NB4 (cell line): ENCODE results near the gene CARMIL1.

Experiments used
- DNase-seq: peaks from one replicate; pipeline ENCODE4 v3.0.0; 2010; ENCODE audit warnings: low read depth
- H3K4me3 ChIP-seq: one replicate; pipeline ENCODE4 v1.5.1; 2011; ENCODE audit warnings: mild to moderate bottlenecking, low read depth, low read length, moderate library complexity
- CTCF ChIP-seq: IDR thresholded peaks from one replicate; pipeline ENCODE4 v1.5.1; 2012; ENCODE audit warnings: low read depth, low read length
- MAX ChIP-seq: IDR thresholded peaks from 2 replicates; pipeline ENCODE4 v1.6.1; 2011; ENCODE audit warnings: low read depth, low read length
- MYC ChIP-seq: IDR thresholded peaks from 2 replicates; pipeline ENCODE4 v1.6.1; 2011; ENCODE audit warnings: low read depth, low read length
- POLR2A ChIP-seq: IDR thresholded peaks from 2 replicates; pipeline ENCODE4 v1.6.1; 2011; ENCODE audit warnings: mild to moderate bottlenecking; ENCODE audit not compliant: insufficient read length; ENCODE audit errors: extremely low read depth

The CARMIL1 gene

GRCh38 chr6:25277386-25277785 lies 1.8 kb upstream of the CARMIL1 start:
- no peak overlapping the region for H3K4me3 ChIP-seq
- no peak for TF ChIP-seq MYC
- no peak for TF ChIP-seq CTCF
- no peak for TF ChIP-seq POLR2A
- no peak for TF ChIP-seq MAX
- DNase-seq = no peak

GRCh38 chr6:25277857-25278256 lies 1.3 kb upstream of the CARMIL1 start:
- no peak overlapping the region for H3K4me3 ChIP-seq
- no peak for TF ChIP-seq MYC
- no peak for TF ChIP-seq CTCF
- no peak for TF ChIP-seq POLR2A
- no peak for TF ChIP-seq MAX
- no peak for DNase-seq

- TF ChIP-seq MYC (no peak), CTCF (no peak), POLR2A (no peak), MAX (peak; percentile 26; the same call in 1 of the 2 replicates)
- DNase-seq = no peak
- H3K4me3 ChIP-seq = no peak overlapping the region
Measured at GRCh38 chr6:25278261-25278913, 787 bp upstream of the CARMIL1 start.

GRCh38 chr6:25279748-25280343 lies 672 bp downstream of the CARMIL1 start:
- TF ChIP-seq CTCF (no peak), MAX (no peak), POLR2A (no peak), MYC (no peak)
- no peak overlapping the region for H3K4me3 ChIP-seq
- DNase-seq = no peak

- no peak for TF ChIP-seq MAX
- TF ChIP-seq POLR2A = no peak
- TF ChIP-seq CTCF = no peak
- no peak for TF ChIP-seq MYC
- H3K4me3 ChIP-seq = no peak overlapping the region
- no peak for DNase-seq
Measured at GRCh38 chr6:25280344-25281074, 1.3 kb downstream of the CARMIL1 start.
